ENCODE results near the gene DHX32. TPM values are rescaled to one million over a fixed set of nuclear protein-coding genes. Genes with fewer than 3 reads are reported as not detected.
"Not testable (repeated sequence)": the region's sequence is repeated elsewhere in the genome, so short reads cannot be mapped to it uniquely, and the experiment has no call there.

DHX32 gene
- total and polyA plus RNA-seq, 2 experiments from 2014 or later: 48.8 to 66.7 TPM

GRCh38 chr10:125896088-125896934 is 15.2 kb upstream of the DHX32 start, which contains the start of gene FANK1:
Gene FANK1 (plus strand): TSS chr10:125896564. CDS start chr10:125896643, 79 bp downstream.
- Histone ChIP-seq H3K27ac (peak within 1 kb of the TSS; percentile 90), H3K4me3 (peak within 1 kb of the TSS; percentile 84)
- not testable (repeated sequence) for H3K4me1 ChIP-seq (ENCODE audit: low read depth); H3K9me3 ChIP-seq (ENCODE audit: low read depth); H3K27me3 ChIP-seq; H3K36me3 ChIP-seq
- peak; percentile 87 to 88 for DNase-seq (ENCODE audit: low read depth in 1 of 2, low spot score in 1 of 2)

- H3K9me3 ChIP-seq (ENCODE audit: low read depth); H3K36me3 ChIP-seq; H3K4me1 ChIP-seq (ENCODE audit: low read depth); H3K27me3 ChIP-seq: not testable (repeated sequence)
- Histone ChIP-seq H3K4me3 (peak overlapping the region; percentile 84), H3K27ac (peak overlapping the region; percentile 90)
- DNase-seq (ENCODE audit: low read depth in 1 of 2, low spot score in 1 of 2): peak; percentile 64 to 87
Observed at GRCh38 chr10:125895130-125896087, 14.3 kb upstream of the DHX32 start.

- Histone ChIP-seq H3K27ac (peak overlapping the region; percentile 90), H3K4me1 (ENCODE audit: low read depth) (peaks cover 13% of the 10 kb centered on the region)
- not testable (repeated sequence) for H3K36me3 ChIP-seq; H3K27me3 ChIP-seq; H3K9me3 ChIP-seq (ENCODE audit: low read depth); DNase-seq (ENCODE audit: low read depth in 1 of 2, low spot score in 1 of 2); H3K4me3 ChIP-seq
Observed at GRCh38 chr10:125894176-125894575, 13.1 kb upstream of the DHX32 start.

- not testable (repeated sequence) for H3K36me3 ChIP-seq; H3K4me3 ChIP-seq; DNase-seq (ENCODE audit: low read depth in 1 of 2, low spot score in 1 of 2); H3K9me3 ChIP-seq (ENCODE audit: low read depth); H3K27me3 ChIP-seq; H3K27ac ChIP-seq
- peaks cover 20% of the 10 kb centered on the region for H3K4me1 ChIP-seq (ENCODE audit: low read depth)
Observed at GRCh38 chr10:125892402-125892801, 11.3 kb upstream of the DHX32 start.

GRCh38 chr10:125889441-125889840 is 8.3 kb upstream of the DHX32 start:
- H3K36me3 ChIP-seq; DNase-seq (ENCODE audit: low read depth in 1 of 2, low spot score in 1 of 2); H3K27me3 ChIP-seq; H3K9me3 ChIP-seq (ENCODE audit: low read depth); H3K4me3 ChIP-seq: not testable (repeated sequence)
- peaks cover 17% of the 10 kb centered on the region for H3K4me1 ChIP-seq (ENCODE audit: low read depth)
- peak overlapping the region; percentile 66 for H3K27ac ChIP-seq

- no peak for DNase-seq (ENCODE audit: low read depth in 1 of 2, low spot score in 1 of 2)
- Histone ChIP-seq H3K36me3 (peaks cover 4% of the 10 kb centered on the region), H3K4me1 (ENCODE audit: low read depth) (peaks cover 25% of the 10 kb centered on the region), H3K4me3 (no peak overlapping the region), H3K27ac (no peak overlapping the region), H3K9me3 (ENCODE audit: low read depth) (no peaks in the 10 kb centered on the region), H3K27me3 (no peaks in the 10 kb centered on the region)
- TF ChIP-seq CTCF (IDR thresholded peaks at IDR 0.05; ENCODE audit: low read depth, low read length): no peak
Observed at GRCh38 chr10:125886914-125887512, 5.9 kb upstream of the DHX32 start.

GRCh38 chr10:125883211-125883610 is 2.1 kb upstream of the DHX32 start:
- Histone ChIP-seq H3K27ac (peak overlapping the region; percentile 34), H3K27me3 (no peaks in the 10 kb centered on the region), H3K36me3 (peaks cover 4% of the 10 kb centered on the region), H3K4me1 (ENCODE audit: low read depth) (peaks cover 24% of the 10 kb centered on the region), H3K4me3 (no peak overlapping the region), H3K9me3 (ENCODE audit: low read depth) (no peaks in the 10 kb centered on the region)
- no peak for DNase-seq (ENCODE audit: low read depth in 1 of 2, low spot score in 1 of 2)
- no peak for TF ChIP-seq CTCF (IDR thresholded peaks at IDR 0.05; ENCODE audit: low read depth, low read length)
